ENCODE data around the gene DCDC1.

DNA sequence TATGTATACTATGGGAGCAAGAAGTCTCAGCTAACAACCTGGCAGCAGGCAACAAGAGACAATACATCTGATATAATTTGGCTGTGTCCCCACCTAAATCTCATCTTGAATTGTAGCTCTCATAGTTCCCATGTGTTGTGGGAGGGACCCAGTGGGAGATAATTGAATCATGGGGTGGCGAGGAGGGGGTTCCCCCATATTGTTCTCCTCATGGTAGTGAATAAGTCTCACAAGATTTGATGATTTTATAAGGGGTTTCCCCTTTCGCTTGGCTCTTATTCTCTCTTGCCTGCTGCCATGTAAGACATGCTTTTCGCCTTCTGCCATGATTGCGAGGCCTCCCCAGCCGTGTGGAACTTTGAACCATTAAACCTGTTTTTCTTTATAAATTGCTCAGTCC is 6.3 kb upstream of the DCDC1 start:
- TF ChIP-seq, protein P1, sequence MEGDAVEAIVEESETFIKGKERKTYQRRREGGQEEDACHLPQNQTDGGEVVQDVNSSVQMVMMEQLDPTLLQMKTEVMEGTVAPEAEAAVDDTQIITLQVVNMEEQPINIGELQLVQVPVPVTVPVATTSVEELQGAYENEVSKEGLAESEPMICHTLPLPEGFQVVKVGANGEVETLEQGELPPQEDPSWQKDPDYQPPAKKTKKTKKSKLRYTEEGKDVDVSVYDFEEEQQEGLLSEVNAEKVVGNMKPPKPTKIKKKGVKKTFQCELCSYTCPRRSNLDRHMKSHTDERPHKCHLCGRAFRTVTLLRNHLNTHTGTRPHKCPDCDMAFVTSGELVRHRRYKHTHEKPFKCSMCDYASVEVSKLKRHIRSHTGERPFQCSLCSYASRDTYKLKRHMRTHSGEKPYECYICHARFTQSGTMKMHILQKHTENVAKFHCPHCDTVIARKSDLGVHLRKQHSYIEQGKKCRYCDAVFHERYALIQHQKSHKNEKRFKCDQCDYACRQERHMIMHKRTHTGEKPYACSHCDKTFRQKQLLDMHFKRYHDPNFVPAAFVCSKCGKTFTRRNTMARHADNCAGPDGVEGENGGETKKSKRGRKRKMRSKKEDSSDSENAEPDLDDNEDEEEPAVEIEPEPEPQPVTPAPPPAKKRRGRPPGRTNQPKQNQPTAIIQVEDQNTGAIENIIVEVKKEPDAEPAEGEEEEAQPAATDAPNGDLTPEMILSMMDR (conservative IDR thresholded peaks at IDR 0.05): no peak
- no peak for TF ChIP-seq EZH2 (IDR thresholded peaks at IDR 0.05; ENCODE audit: low read depth)
